ENCODE data around the gene ARHGEF2.
"Not testable (repeated sequence)": the region's sequence is repeated elsewhere in the genome, so short reads cannot be mapped to it uniquely, and the experiment has no call there.

Gene ARHGEF2

GRCh38 chr1:155944444-155944799 lies 33.9 kb downstream of the ARHGEF2 start:
- DNase-seq (ENCODE audit: low read depth in 4 of 4, low spot score in 1 of 4): no peak

- DNase-seq (ENCODE audit: low read depth in 4 of 4, low spot score in 1 of 4): no peak
Observed at GRCh38 chr1:155942578-155943141, 35.7 kb downstream of the ARHGEF2 start.

GRCh38 chr1:155941845-155942531 lies 36.4 kb downstream of the ARHGEF2 start:
- DNase-seq (ENCODE audit: low read depth in 4 of 4, low spot score in 1 of 4): no peak

- no peak for DNase-seq (ENCODE audit: low read depth in 4 of 4, low spot score in 1 of 4)
Observed at GRCh38 chr1:155940993-155941844, 37.1 kb downstream of the ARHGEF2 start, which contains the start of gene RXFP4. Gene RXFP4, plus strand, starts transcription at chr1:155941638. Its CDS starts 72 bp downstream, at chr1:155941710.

- DNase-seq (ENCODE audit: low read depth in 4 of 4, low spot score in 1 of 4): no peak
Observed at GRCh38 chr1:155940482-155940992, 37.8 kb downstream of the ARHGEF2 start.

- DNase-seq (ENCODE audit: low read depth in 4 of 4, low spot score in 1 of 4): no peak
Observed at GRCh38 chr1:155938220-155938627, 40.1 kb downstream of the ARHGEF2 start.

GRCh38 chr1:155934936-155935590 lies 43.3 kb downstream of the ARHGEF2 start:
- DNase-seq (ENCODE audit: low read depth in 4 of 4, low spot score in 1 of 4): no peak

- peak; percentile 75 to 90 (median 85) for DNase-seq (ENCODE audit: low read depth in 4 of 4, low spot score in 1 of 4)
Observed at GRCh38 chr1:155934097-155934935, 44.0 kb downstream of the ARHGEF2 start, which contains the start of gene KHDC4. Gene KHDC4, minus strand, starts transcription at chr1:155934413. Its CDS starts 40 bp downstream, at chr1:155934373.

- no peak for DNase-seq (ENCODE audit: low read depth in 4 of 4, low spot score in 1 of 4)
Observed at GRCh38 chr1:155933591-155934096, 44.7 kb downstream of the ARHGEF2 start.

- no peak for DNase-seq (ENCODE audit: low read depth in 4 of 4, low spot score in 1 of 4)
Observed at GRCh38 chr1:155932487-155932886, 45.9 kb downstream of the ARHGEF2 start.

- no peak for DNase-seq (ENCODE audit: low read depth in 4 of 4, low spot score in 1 of 4)
Observed at GRCh38 chr1:155932081-155932480, 46.3 kb downstream of the ARHGEF2 start.

- no peak for DNase-seq (ENCODE audit: low read depth in 4 of 4, low spot score in 1 of 4)
Observed at GRCh38 chr1:155931332-155932038, 46.9 kb downstream of the ARHGEF2 start.

- not testable (repeated sequence) for DNase-seq (ENCODE audit: low read depth in 4 of 4, low spot score in 1 of 4)
Observed at GRCh38 chr1:155930725-155931124, 47.6 kb downstream of the ARHGEF2 start.

GRCh38 chr1:155929057-155929456 lies 49.3 kb downstream of the ARHGEF2 start:
- no peak for DNase-seq (ENCODE audit: low read depth in 4 of 4, low spot score in 1 of 4)

- no peak for DNase-seq (ENCODE audit: low read depth in 4 of 4, low spot score in 1 of 4)
Observed at GRCh38 chr1:155925506-155925905, 52.8 kb downstream of the ARHGEF2 start.

GRCh38 chr1:155920717-155921116 lies 57.6 kb downstream of the ARHGEF2 start:
- no peak for DNase-seq (ENCODE audit: low read depth in 4 of 4, low spot score in 1 of 4)

GRCh38 chr1:155919801-155920200 lies 58.5 kb downstream of the ARHGEF2 start:
- no peak for DNase-seq (ENCODE audit: low read depth in 4 of 4, low spot score in 1 of 4)

- no peak for DNase-seq (ENCODE audit: low read depth in 4 of 4, low spot score in 1 of 4)
Observed at GRCh38 chr1:155918660-155919059, 59.7 kb downstream of the ARHGEF2 start.

GRCh38 chr1:155913969-155914757 lies 64.2 kb downstream of the ARHGEF2 start:
- DNase-seq (ENCODE audit: low read depth in 4 of 4, low spot score in 1 of 4): no peak
